Stimulated activated CD8-positive, alpha-beta memory T cell treated with anti-CD3 and anti-CD28 coated beads, Interleukin-12 subunit alpha, Interleukin-12 subunit beta, amount 100 ng/mL, for 1 hour (primary cell): ENCODE results near the gene TMEM208.

Source experiments
- DNase-seq: peaks from one replicate; pipeline ENCODE4 v3.0.0-alpha.2; 2020; ENCODE audit warnings: low read depth

Gene TMEM208

GRCh38 chr16:67252609-67253497, 25.9 kb downstream of the TMEM208 start:
- DNase-seq: no peak

GRCh38 chr16:67254801-67255552, 28.0 kb downstream of the TMEM208 start:
- no peak for DNase-seq

- no peak for DNase-seq
These were observed 28.8 kb downstream of the TMEM208 start for GRCh38 chr16:67255553-67256221.

GRCh38 chr16:67256701-67257230, 29.8 kb downstream of the TMEM208 start:
- DNase-seq: no peak

- DNase-seq: no peak
These were observed 30.7 kb downstream of the TMEM208 start for GRCh38 chr16:67257486-67258160.

DNA sequence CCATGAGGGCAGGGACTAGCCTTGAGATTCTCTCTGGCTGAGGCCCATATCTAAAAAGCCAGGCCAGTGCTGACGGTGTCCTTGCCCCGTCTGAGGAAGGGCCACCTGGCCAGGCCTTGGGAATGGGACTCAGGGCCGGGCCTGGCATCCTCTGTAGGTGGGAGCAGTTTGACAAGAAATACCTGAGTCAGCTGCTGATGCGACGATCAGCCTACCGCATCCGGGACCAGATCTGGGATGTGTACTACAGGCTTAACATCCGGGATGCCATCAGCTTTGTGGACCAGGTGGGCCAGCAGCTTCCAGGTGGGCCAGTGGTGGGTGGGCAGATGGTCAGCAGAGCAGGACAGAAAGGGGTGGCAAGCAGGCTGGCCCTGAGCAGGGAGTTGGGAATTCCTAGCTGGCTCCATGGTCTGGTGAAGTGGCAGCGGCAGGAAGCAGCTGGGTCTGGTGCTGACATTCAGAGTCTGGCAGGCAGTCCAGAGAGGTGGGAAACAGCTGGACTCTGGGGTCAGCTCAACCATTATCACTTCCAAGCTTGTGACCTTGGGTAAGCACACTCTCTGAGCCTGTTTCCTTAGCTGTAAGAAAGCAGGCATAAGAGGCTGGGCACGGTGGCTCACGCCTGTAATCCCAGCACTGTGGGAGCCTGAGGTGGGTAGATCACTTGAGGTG, 31.4 kb downstream of the TMEM208 start:
- DNase-seq: no peak

- DNase-seq: no peak
These were observed 32.8 kb downstream of the TMEM208 start for GRCh38 chr16:67259705-67260104.

DNA sequence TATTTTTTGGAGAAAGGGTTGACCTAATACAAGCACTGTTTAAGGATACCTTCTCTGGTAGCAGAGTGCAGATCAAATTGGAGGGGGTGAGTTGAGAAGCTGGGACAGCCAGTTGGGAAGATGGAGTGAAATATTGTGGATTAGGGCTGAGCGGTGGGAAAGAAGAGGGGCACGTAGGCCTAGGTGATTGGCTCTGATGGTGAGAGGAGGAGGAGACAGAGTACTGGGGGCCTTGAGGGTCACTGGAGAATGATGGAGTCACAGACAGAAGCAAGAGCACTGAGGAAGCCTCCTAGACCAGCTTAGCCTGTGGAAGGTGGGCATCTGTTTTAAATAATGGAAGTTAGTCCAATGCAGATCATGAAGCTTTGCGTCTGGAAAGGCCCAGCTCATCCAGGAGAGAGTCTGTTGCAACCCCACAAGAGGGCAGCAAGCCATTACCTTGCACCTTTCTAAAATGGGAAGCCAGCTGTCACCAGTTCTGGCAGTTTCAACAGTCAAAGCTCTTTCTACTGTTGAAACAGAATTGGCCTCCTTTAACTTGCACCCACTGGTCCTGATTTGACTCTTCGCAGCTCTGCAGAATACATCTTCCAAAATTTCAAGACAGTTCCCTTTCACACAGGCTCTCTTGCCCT, 33.6 kb downstream of the TMEM208 start:
- no peak for DNase-seq

- no peak for DNase-seq
These were observed 36.3 kb downstream of the TMEM208 start for GRCh38 chr16:67263201-67263600.

- DNase-seq: no peak
These were observed 37.3 kb downstream of the TMEM208 start for GRCh38 chr16:67264277-67264676.

- DNase-seq: no peak
These were observed 37.9 kb downstream of the TMEM208 start for GRCh38 chr16:67264866-67265265.

GRCh38 chr16:67265834-67266233, 38.9 kb downstream of the TMEM208 start:
- DNase-seq: no peak

- DNase-seq: no peak
These were observed 41.2 kb downstream of the TMEM208 start for GRCh38 chr16:67268136-67268579.

- DNase-seq: no peak
These were observed 42.8 kb downstream of the TMEM208 start for GRCh38 chr16:67269766-67270165.

DNA sequence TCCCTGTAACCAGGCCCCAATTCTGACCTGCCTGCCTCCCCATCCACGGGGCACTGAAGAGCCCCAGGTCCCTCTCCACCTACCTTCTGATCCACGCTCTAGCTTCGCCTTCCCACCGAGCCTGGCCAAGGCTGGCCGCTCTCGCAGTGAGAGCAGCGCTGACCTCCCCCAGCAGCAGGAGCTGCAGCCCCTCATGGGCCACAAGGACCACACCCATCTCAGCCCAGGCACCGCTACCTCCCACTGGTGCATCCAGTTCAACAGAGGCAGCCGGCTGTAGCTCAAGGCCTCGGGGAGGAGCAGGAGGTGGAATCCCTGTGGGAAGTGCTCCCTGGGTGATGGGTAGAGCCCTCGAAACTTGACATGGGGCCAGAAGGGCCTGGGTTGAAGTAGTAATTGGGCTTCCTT, 44.0 kb downstream of the TMEM208 start:
- DNase-seq: no peak

DNA sequence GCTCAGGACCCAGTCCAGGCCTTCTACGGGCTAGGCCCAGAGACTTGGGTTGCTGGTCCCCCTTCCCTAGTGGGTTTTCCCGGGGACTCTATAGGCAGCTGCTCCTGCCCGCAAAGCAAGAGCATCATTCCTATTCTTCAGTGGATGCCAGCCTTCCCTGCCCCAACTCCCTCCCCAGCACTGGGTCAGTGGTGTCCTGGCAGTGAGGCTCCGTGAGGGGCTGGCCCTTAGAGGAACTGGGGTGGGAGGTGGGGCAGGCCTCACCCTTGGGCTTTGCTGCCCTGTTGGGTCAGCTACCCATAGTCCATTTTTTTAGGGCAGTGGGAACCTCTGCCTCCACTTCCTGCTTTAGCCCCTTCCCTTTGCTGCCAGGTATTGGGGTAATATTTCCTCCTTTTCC, 44.5 kb downstream of the TMEM208 start:
- DNase-seq: no peak

DNA sequence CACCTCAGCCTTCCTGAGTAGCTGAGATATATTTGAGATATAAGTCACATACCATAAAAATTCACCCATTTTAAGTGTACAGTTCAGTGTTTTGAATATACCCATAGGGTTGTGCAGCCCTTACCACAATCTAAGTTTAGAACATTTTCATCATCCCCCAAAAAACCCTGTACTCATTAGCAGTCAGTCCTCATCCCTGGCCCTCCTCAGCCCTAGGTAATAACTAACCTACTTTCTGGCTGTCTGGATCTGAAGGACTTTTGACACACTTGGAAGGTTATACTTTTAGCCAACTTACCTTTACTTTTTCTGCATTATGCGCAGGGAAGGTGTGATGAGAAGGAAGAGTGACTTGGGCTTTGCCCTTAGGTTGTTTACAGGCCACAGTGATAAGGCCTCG, 48.4 kb downstream of the TMEM208 start:
- no peak for DNase-seq

GRCh38 chr16:67277294-67277998, 50.5 kb downstream of the TMEM208 start:
- no peak for DNase-seq

GRCh38 chr16:67277999-67278772, 51.3 kb downstream of the TMEM208 start:
- no peak for DNase-seq
